H9 (cell line): ENCODE results near the gene SCEL. TPM values are rescaled to one million over a fixed set of nuclear protein-coding genes. Genes with fewer than 3 reads are reported as not detected.

Experiments
- DNase-seq: peaks from one replicate; pipeline ENCODE4 v3.0.0-alpha.2; 2017
- H2AFZ ChIP-seq: one replicate; pipeline ENCODE4 v1.6.1; 2013; ENCODE audit warnings: mild to moderate bottlenecking, low read length, control low read depth, moderate library complexity
- H2AK5ac ChIP-seq: 2 replicates; pipeline ENCODE4 v1.6.1; 2013; ENCODE audit warnings: low read length, control low read depth, mixed read lengths; ENCODE audit not compliant: insufficient read length
- H2BK120ac ChIP-seq: one replicate; pipeline ENCODE4 v1.6.1; 2013; ENCODE audit warnings: low read depth, mild to moderate bottlenecking, low read length, control low read depth, inconsistent platforms; ENCODE audit not compliant: poor library complexity, severe bottlenecking
- H2BK12ac ChIP-seq: 2 replicates; pipeline ENCODE4 v1.6.1; 2013; ENCODE audit warnings: low read length, control low read depth, mixed read lengths, low read depth; ENCODE audit not compliant: insufficient read length
- H2BK15ac ChIP-seq: 2 replicates; pipeline ENCODE4 v1.6.1; 2013; ENCODE audit warnings: low read depth, low read length, control low read depth
- H2BK20ac ChIP-seq: one replicate; pipeline ENCODE4 v1.6.1; 2013; ENCODE audit warnings: low read depth, mild to moderate bottlenecking, low read length, control low read depth, inconsistent platforms; ENCODE audit not compliant: poor library complexity, severe bottlenecking
- H2BK5ac ChIP-seq: 2 replicates; pipeline ENCODE4 v1.6.1; 2013; ENCODE audit warnings: low read length, control low read depth, mixed read lengths; ENCODE audit not compliant: insufficient read length
- H3K14ac ChIP-seq: 2 replicates; pipeline ENCODE4 v1.6.1; 2013; ENCODE audit warnings: low read length, control low read depth; ENCODE audit not compliant: insufficient read depth
- H3K18ac ChIP-seq: 2 replicates; pipeline ENCODE4 v1.6.1; 2013; ENCODE audit warnings: low read depth, mild to moderate bottlenecking, mixed read lengths, low read length, control low read depth; ENCODE audit not compliant: insufficient read length
- H3K23ac ChIP-seq: 2 replicates; pipeline ENCODE4 v1.6.1; 2013; ENCODE audit warnings: low read length, control low read depth, mixed read lengths, low read depth; ENCODE audit not compliant: insufficient read length
- H3K23me2 ChIP-seq: 2 replicates; pipeline ENCODE4 v1.6.1; 2013; ENCODE audit warnings: low read depth, mild to moderate bottlenecking, mixed read lengths, low read length, control low read depth; ENCODE audit not compliant: insufficient read length, poor library complexity, severe bottlenecking
- H3K27ac ChIP-seq: 2 replicates; pipeline ENCODE4 v1.5.1; 2013; ENCODE audit warnings: low read length, control low read depth, mixed read lengths, low read depth; ENCODE audit not compliant: insufficient read length
- H3K27me3 ChIP-seq: 2 replicates; pipeline ENCODE4 v1.6.1; 2013; ENCODE audit warnings: low read length, control low read depth, inconsistent platforms; ENCODE audit not compliant: insufficient read depth
- H3K4ac ChIP-seq: 2 replicates; pipeline ENCODE4 v1.6.1; 2013; ENCODE audit warnings: low read depth, mild to moderate bottlenecking, control low read depth, inconsistent platforms, low read length, moderate library complexity
- H3K4me1 ChIP-seq: 2 replicates; pipeline ENCODE4 v1.6.1; 2013; ENCODE audit warnings: low read length, control low read depth, inconsistent platforms; ENCODE audit not compliant: insufficient read depth
- H3K4me2 ChIP-seq: 2 replicates; pipeline ENCODE4 v1.6.1; 2013; ENCODE audit warnings: low read length, control low read depth, mixed read lengths; ENCODE audit not compliant: insufficient read length, insufficient read depth
- H3K56ac ChIP-seq: 2 replicates; pipeline ENCODE4 v1.6.1; 2013; ENCODE audit warnings: low read depth, mild to moderate bottlenecking, mixed read lengths, low read length, control low read depth; ENCODE audit not compliant: insufficient read length
- H3K79me1 ChIP-seq: 2 replicates; pipeline ENCODE4 v1.6.1; 2013; ENCODE audit warnings: low read depth, mild to moderate bottlenecking, moderate library complexity, low read length, control low read depth, inconsistent platforms; ENCODE audit not compliant: insufficient read depth, poor library complexity, severe bottlenecking
- H3K79me2 ChIP-seq: 2 replicates; pipeline ENCODE4 v1.6.1; 2013; ENCODE audit warnings: low read length, control low read depth, inconsistent platforms; ENCODE audit not compliant: insufficient read depth
- H3K9ac ChIP-seq: 2 replicates; pipeline ENCODE4 v1.6.1; 2013; ENCODE audit warnings: low read length, control low read depth, mixed read lengths; ENCODE audit not compliant: insufficient read length; ENCODE audit errors: extremely low read depth
- H3K9me3 ChIP-seq: one replicate; pipeline ENCODE4 v1.6.1; 2013; ENCODE audit warnings: low read depth, low read length, inconsistent platforms; ENCODE audit not compliant: control insufficient read depth
- H3T11ph ChIP-seq: one replicate; pipeline ENCODE4 v1.6.1; 2013; ENCODE audit warnings: mild to moderate bottlenecking, low read length, control low read depth, inconsistent platforms
- H4K20me1 ChIP-seq: one replicate; pipeline ENCODE4 v1.6.1; 2013; ENCODE audit not compliant: control insufficient read depth, insufficient read length, insufficient read depth
- H4K5ac ChIP-seq: 2 replicates; pipeline ENCODE4 v1.6.1; 2013; ENCODE audit warnings: low read depth, mild to moderate bottlenecking, mixed read lengths, low read length, control low read depth; ENCODE audit not compliant: insufficient read length
- H4K8ac ChIP-seq: replicated peaks from 2 replicates; pipeline ENCODE4 v1.6.1; 2013; ENCODE audit warnings: low read length, control low read depth, mixed read lengths, low read depth; ENCODE audit not compliant: insufficient read length
- H4K91ac ChIP-seq: 2 replicates; pipeline ENCODE4 v1.6.1; 2013; ENCODE audit warnings: low read depth, mild to moderate bottlenecking, moderate library complexity, mixed read lengths, low read length, control low read depth; ENCODE audit not compliant: insufficient read length
- H3K27ac Mint-ChIP-seq, 3 experiments: 2 replicates in 2 of 3; 3 replicates in 1 of 3; pipeline ENCODE4 v1.8.0; 2020 to 2021; ENCODE audit warnings: mixed read lengths in 3 of 3, mild to moderate bottlenecking in 1 of 3, moderate library complexity in 1 of 3
- H3K27me3 Mint-ChIP-seq: 2 replicates; pipeline ENCODE4 v1.8.0; 2021; ENCODE audit warnings: low read depth, mild to moderate bottlenecking, moderate library complexity, mixed read lengths
- H3K36me3 Mint-ChIP-seq, 3 experiments: 2 replicates in 2 of 3; 3 replicates in 1 of 3; pipeline ENCODE4 v1.8.0; 2020 to 2021; ENCODE audit warnings: low read depth in 3 of 3, mixed read lengths in 3 of 3; ENCODE audit not compliant: insufficient read depth in 1 of 3
- H3K4me1 Mint-ChIP-seq, 2 experiments: 2 replicates each; pipeline ENCODE4 v1.8.0; 2020; ENCODE audit warnings: mixed read lengths in 2 of 2
- H3K4me3 Mint-ChIP-seq, 2 experiments: 2 replicates in 1 of 2; 3 replicates in 1 of 2; pipeline ENCODE4 v1.8.0; 2020 to 2021; ENCODE audit warnings: mild to moderate bottlenecking in 2 of 2, mixed read lengths in 2 of 2, moderate library complexity in 1 of 2
- H3K9me3 Mint-ChIP-seq, 2 experiments: 2 replicates in 1 of 2; 3 replicates in 1 of 2; pipeline ENCODE4 v1.8.0; 2020; ENCODE audit warnings: mild to moderate bottlenecking in 2 of 2, mixed read lengths in 2 of 2, moderate library complexity in 1 of 2
- CTCF ChIP-seq: fragments of 200-600 bp; sonication (generic); conservative IDR thresholded peaks from 3 replicates; pipeline ENCODE4 v1.8.0; 2021; ENCODE audit warnings: antibody characterized with exemption, mild to moderate bottlenecking
- WGBS: extraction: QIAGEN DNeasy Blood & Tissue Kit; methylation state at CpG from one replicate; pipeline ENCODE4 v1.1.7; 2013; ENCODE audit warnings: missing lambda C conversion rate, low lambda C conversion rate, mixed read lengths; ENCODE audit not compliant: insufficient read length; ENCODE audit errors: extremely low coverage; 5-methylcytosine and 5-hydroxymethylcytosine counted together
- total RNA-seq: library from RNA; stranded (reverse); gene quantifications from 2 replicates; pipeline ENCODE4 v1.2.1, GENCODE V29; 2021

The SCEL gene
- total RNA-seq, 1 experiment from 2014 or later: not detected

DNA sequence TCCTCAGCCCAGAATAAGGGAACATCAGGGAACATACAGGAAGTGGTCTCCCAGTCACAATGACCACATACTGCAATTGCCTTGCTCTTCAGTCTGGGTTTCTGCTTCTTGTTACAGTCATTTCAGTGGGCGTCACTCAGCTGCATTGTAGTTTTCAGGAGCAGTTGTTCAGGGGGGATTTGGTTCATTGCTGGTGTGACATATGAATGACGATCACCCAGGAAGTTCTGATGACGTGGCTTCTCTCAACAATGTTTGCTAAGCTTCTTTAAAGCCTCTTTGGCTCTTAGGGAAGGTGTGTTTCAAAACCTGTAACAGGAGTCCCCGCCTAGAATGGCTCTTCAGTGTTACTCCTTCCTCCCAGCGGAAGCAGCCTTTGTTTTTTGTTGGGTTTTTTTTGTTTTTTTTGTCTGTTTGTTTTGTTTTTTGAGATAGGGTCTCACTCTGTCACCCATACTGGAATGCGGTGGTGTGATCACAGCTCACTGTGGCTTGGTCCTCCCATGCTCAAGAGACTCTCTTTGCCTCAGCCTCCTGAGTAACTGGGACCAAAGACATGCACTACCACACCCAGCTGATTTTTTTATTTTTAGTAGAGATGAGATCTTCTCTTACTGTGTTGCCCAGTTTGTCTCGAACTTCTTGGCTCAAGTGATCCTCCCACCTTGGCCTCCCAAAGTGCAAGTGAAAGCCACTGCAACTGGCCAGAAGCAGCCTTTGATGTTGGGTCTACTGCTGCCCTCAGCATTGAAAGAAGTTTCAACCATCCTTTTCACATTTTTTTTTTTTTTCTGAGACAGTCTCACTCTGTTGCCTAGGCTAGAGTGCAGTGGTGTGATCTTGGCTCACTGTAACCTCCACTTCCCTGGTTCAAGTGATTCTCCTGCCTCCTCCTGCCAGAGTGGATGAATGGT is 1.4 kb upstream of the SCEL start:
- no peak overlapping the region for H2AK5ac ChIP-seq
- Mint-ChIP-seq H3K4me3 (no peak overlapping the region), H3K36me3 (no peaks in the 10 kb centered on the region), H3K4me1 (peaks cover 0 to 3% of the 10 kb centered on the region in 2 experiments; a peak in 1 of 4 replicates), H3K27ac (no peak overlapping the region; a peak in 1 of 7 replicates), H3K9me3 (no peaks in the 10 kb centered on the region), H3K27me3 (no peaks in the 10 kb centered on the region)
- no peaks in the 10 kb centered on the region for H3K23me2 ChIP-seq
- no peak overlapping the region for H3K14ac ChIP-seq
- H2BK20ac ChIP-seq: no peak overlapping the region
- H3K79me1 ChIP-seq: no peaks in the 10 kb centered on the region
- H3K9me3 ChIP-seq: no peaks in the 10 kb centered on the region
- H3K9ac ChIP-seq: no peak overlapping the region
- H2BK120ac ChIP-seq: no peak overlapping the region
- H4K8ac ChIP-seq: no peak overlapping the region
- no peak overlapping the region for H4K91ac ChIP-seq
- H3K56ac ChIP-seq: no peak overlapping the region
- H3K4me1 ChIP-seq: no peaks in the 10 kb centered on the region
- no peak overlapping the region for H2AFZ ChIP-seq
- H3K4ac ChIP-seq: no peak overlapping the region
- no peak overlapping the region for H3K23ac ChIP-seq
- no peak for TF ChIP-seq CTCF
- no peaks in the 10 kb centered on the region for H3K27me3 ChIP-seq
- H3K27ac ChIP-seq: no peak overlapping the region
- H4K20me1 ChIP-seq: no peaks in the 10 kb centered on the region
- H4K5ac ChIP-seq: no peak overlapping the region
- no peak overlapping the region for H3K18ac ChIP-seq
- WGBS: no CpG with 5 or more reads among the region's 7 CpGs
- DNase-seq: no peak
- no peak overlapping the region for H2BK5ac ChIP-seq
- no peak overlapping the region for H3K4me2 ChIP-seq
- H3T11ph ChIP-seq: no peak overlapping the region
- no peaks in the 10 kb centered on the region for H3K79me2 ChIP-seq
- H2BK15ac ChIP-seq: no peak overlapping the region
- no peak overlapping the region for H2BK12ac ChIP-seq
